ENCODE measurements around the gene SORCS1.

SORCS1 gene

DNA sequence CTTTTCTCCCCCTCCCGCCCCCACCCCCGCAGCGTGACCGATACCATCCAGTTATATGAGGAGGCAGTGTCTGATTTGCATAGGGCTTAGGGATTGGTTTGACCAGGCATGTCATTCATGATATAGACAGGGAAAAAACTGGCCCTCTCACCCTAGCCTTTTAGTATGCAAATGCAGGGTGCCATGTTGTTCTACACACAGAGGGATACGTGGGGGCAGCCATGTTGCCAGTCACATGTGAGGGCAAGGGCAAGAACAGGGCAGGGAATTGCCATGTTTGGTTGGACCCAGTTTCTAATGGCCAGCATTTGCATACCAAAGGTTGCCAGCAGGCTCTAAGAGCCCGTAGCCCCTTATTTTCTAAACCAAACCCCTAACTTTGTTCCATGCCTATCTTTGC is 552.1 kb downstream of the SORCS1 start:
- DNase-seq (ENCODE audit: low read depth in 2 of 3, low spot score in 1 of 3), result no peak

DNA sequence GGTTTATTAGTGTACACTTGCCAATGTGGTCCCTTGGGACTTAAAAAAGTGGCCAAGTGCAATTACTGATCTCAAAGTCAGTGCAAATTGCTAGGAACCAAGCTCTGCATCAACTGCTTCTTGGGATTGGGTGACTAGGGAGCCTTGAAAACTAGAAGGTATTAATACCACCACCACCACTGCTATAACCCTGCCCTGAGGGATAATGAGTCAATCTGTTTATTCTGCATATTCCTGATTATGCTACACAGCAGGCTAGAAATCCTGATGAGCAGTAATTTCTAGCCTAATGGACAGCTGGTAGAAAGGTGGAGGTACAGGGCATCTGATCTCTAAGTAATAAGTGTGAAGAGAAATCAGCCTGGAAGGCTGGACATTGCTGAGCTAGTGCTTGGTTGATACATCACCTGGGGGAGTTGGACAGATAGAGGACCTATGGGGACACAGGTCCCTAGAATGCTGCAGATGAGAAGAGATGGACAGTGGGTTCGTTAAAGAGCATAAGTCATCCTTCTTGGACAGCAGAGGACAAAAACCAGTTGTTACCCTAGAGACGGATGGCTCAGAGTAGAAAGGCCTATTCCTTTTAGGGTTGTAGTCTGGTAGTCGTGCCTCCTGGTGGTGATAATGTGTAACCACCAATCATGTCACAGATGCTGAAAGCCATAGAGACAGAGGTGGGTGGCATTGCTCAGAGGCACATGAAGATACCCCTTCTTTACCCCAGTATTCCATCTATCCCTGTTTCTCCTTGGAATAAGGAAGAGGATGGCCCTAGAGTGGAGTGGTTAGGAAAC is 554.8 kb downstream of the SORCS1 start:
- no peak for DNase-seq (ENCODE audit: low read depth in 2 of 3, low spot score in 1 of 3)

DNA sequence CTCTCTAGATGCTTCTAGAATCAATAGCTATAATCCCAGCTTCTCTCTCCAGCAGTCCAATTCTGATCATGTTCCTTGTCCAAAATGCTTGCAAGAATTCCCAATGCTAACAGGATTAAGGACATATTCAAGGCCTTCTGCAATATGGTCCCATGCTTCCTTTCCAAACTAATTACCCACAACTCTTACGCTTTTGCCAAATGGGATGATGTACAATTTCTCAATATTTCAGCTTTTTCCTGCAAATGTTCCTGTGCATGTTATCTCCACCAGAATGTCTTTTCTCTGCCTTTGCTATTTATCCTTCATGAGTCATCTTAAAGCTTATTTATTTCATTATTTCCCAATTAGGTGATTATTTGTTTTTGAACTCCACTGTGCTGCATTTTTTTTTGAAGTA is 556.4 kb downstream of the SORCS1 start:
- DNase-seq (ENCODE audit: low read depth in 2 of 3, low spot score in 1 of 3), result no peak

DNA sequence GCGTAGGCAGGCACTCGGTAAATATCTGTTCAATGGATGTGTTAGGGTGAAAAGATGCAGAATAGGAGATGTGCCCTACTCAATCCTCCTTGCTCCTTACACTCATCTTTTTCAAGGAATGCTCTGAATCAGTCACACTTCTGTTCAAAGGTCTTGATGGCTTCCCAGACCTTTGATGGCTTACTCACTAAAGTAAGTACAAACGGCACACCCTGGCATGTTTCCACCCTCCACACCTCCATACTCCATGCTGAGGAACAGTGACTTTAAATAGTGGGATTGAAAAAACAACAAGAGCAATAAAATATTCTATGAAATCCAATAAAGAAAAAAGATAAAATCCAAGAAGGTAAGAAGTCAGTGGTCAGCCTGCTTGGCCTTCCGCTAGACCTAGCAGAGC is 569.2 kb downstream of the SORCS1 start:
- DNase-seq (ENCODE audit: low read depth in 2 of 3, low spot score in 1 of 3), result no peak

DNA sequence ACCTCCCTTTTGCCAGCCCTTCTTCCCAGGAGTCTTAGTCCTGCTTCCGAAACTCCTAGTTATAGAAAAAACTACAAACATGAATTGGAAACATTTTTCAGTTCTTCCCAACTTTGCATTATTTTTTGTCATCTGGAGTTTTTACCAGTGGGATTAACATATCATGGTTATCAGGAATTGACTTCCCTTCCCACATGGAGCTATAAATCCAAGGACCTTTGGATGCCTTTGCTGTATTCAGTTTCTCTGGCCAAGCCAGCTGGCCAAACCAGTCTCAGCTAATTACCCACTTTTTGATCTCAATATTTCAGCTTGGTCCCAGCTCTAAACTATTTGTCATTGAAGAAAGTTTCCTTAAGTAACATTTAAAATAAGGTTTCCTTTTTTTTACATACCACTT is 570.6 kb downstream of the SORCS1 start:
- DNase-seq (ENCODE audit: low read depth in 2 of 3, low spot score in 1 of 3), result no peak

DNA sequence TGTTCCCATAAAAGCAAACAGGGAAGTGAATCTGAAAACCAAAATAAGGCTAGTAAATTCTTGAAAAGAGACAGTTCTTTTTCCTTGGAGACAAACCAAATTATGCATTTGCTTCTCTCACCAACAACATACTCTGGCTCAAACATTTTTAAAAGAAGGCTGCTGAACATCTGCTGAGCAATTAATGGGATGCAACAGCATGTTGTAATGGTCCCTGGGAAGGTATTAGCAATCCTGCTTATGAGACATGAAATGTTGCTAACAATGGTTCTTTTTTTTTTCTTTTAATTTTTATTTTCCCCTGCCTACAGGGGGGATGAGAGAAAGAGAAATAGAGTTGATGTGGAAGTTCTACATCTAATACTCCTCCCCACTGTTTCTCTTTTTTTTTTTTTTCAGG is 572.1 kb downstream of the SORCS1 start:
- DNase-seq (ENCODE audit: low read depth in 2 of 3, low spot score in 1 of 3), result no peak

DNA sequence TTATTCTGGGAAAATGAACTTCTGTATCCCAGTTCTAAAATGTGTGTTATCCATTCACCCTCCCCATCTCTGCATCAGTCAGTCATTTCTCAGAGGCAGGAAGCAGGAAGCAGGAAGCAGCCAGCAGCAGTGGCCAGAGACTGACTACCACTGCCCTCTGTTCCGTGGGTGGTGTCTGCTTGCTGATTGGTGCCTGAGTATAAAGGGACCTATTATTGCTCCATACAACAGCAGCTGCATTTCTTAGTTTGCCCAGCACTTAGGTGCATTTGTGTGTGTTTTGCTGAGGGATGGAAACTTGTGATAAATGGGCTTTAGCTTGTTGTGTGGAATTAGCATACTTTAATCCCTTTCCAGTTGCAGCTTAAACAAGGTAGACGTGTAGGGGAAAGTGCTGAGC is 582.2 kb downstream of the SORCS1 start:
- no peak for DNase-seq (ENCODE audit: low read depth in 2 of 3, low spot score in 1 of 3)

DNA sequence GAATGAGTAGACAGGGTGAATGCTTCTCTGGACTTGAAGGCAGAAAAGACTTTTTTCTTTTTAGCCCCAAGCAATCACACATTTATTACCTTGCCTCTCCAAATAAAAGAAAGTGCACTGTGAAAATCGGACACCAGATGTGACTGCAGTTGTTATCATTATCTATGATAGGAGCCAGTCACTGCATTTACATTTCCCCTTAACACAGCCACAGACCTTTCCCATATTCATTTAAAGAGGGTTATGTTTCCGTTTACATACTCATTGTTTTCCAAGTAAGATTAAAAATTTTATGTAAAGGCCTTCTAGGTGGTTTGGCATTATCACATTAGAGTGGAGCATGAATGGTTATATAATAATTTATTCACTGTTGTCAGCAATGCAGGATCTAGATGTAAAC is 586.8 kb downstream of the SORCS1 start:
- no peak for DNase-seq (ENCODE audit: low read depth in 2 of 3, low spot score in 1 of 3)

DNA sequence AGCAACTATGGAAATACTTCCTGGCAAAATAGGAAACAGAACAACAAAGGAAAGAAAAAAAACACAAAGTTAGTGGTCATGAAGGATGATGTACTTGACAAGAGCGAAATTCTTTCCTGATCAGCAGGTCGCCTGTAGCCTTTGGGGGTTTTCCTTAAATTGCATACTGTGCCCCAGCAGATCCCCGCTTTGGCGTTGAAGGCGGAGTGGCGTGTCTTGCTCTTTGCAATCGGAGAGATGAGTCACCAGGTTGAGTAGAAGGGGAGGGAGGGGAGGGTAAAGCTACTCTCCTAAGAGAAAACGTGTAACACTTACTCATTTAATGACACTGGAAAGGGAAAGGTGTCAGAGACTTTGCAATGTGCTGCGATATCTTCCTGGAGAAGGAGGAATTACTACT is 587.2 kb downstream of the SORCS1 start:
- no peak for DNase-seq (ENCODE audit: low read depth in 2 of 3, low spot score in 1 of 3)

DNA sequence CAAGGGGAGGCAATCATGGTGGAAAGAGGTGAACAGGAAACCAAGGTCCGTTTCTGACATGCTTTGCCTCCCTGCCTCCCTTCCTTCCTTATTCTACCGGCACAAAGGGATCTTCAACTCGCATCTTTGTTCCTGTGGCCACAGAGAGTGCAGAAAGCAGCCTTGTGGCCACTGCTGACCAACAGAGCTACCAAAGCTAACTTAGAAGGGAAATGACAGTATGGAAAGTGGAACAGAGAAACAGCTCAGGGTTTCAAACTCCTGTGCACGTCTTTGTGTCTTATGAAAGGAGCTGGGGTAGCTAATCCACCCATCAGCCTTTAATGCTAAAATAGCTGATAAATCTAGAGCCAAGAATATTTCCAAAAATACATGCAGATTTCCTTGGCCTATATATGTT is 588.0 kb downstream of the SORCS1 start:
- DNase-seq (ENCODE audit: low read depth in 2 of 3, low spot score in 1 of 3), result no peak

DNA sequence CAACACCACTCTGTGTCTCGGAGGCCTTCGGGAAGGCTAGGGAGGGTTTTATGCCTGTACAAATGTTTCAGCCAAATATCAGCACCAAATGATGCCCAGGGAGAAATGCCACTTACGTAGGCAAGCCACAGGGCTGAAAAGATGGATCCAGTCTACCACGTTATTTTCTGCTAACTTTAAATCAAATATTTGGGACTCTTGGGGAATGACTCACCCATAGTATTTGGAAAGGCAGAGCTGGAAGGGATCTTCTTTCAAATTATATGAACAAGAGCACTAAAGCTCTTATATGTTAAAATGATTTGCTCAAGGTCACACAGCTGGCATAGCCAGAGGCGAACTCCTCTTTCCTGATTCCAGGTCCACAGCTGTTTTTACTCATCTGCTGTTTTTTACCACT is 591.4 kb downstream of the SORCS1 start:
- DNase-seq (ENCODE audit: low read depth in 2 of 3, low spot score in 1 of 3), result no peak

DNA sequence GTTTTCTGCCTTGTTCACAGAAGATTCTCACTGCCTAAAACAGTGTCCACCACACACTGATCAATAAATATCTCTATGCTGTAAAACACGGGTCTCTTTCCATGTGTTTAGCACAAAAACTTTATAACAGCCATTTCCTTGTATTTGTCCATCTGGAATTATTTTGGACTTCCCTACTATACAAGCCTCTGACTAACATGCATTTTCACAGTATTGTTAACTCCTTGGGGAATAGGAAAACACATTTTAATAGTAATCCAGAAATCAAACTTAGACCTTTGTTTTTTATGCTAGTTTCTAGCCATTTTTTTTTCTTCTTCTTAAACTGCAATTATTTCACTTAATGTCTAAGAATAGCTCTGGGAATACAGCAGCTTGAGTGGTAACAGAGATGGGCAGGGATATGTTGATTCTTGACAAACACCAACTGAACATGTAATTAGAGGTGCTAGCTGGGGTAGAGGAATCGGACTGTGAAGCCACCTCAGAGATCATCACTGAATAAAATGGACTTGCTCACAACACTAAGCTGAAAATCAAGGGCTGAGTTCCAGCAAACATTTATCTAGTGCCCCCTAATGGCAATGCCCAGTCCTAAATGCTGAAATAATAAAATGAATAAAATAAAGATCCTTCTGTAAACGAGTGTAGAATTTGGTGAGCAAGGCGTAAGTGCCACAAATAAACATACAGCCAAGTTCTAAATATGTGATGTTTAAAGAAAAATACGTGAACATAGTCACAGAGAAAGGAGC is 593.1 kb downstream of the SORCS1 start:
- no peak for DNase-seq (ENCODE audit: low read depth in 2 of 3, low spot score in 1 of 3)

DNA sequence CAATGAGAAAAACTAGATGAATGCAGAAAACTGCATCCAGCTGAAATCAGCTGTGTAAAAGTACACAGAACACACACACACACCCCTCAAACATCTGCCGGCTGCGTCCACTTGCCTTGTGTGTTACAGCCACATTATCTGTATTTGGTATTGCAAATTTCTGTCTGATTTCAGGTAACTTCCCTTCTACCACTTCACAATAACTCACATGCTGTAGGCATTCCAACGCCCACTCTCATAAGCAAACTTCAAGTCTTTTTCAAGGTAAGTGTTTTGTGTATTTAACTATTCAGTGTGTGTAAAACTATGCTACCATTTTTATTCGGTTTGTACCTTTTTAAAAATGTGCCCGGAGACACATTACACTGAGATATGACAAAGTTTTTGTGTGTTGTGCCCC is 594.2 kb downstream of the SORCS1 start:
- DNase-seq (ENCODE audit: low read depth in 2 of 3, low spot score in 1 of 3), result no peak

DNA sequence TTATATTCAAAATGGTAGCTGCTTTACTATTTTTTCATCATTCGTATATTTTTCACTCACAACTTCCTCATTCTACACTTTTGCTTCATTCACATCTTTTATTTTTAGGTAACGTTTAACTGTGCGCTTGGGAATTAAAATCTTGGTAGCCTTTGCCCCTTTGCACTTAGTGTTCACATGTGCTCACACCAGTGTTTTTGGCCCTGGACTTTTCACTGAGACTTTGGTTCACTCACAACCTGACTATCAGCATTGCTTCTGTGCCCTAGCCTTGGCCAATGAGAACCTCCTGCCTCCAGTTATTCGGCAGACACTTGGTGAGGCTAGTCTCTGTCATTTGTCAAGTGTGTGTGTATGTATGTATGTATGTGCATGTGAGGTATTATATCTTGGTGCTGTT is 596.9 kb downstream of the SORCS1 start:
- no peak for DNase-seq (ENCODE audit: low read depth in 2 of 3, low spot score in 1 of 3)

DNA sequence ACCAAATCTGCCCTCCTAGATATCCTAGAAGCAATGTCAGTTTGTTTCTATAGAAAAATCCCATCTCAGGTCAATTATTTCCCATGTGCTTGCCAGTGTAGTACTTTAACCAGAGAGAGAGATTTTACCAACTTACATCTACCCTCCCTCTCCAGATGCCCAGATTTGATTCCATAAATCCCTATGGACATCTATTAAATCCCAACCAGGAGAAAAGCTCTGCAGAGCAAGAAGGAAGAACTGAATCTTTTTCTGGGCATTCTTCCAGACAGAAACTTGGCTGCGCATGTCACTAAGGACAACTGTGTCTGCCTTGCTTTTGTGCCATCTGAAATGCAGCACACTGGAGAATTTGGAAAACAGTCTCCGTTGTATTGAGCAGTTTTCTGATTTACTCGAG is 597.6 kb downstream of the SORCS1 start:
- DNase-seq (ENCODE audit: low read depth in 2 of 3, low spot score in 1 of 3), result no peak

DNA sequence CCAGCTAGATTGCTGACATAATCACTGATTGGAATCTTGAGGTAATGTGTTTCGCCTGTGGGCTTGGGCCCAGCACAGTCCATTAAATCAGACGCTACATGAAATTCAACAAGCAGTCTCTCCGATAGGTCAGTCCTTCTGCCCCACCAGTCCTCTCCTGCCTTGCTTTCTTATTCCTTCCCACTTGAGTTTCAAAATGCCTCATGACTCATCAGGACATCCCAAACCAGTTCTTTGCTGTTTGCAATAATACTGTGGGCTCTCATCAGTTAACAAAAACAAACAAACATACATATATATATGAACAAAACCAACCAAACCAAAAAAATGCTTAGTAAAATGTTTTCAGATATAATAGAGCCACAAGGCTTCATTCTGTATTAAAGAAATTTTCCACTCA is 599.0 kb downstream of the SORCS1 start:
- no peak for DNase-seq (ENCODE audit: low read depth in 2 of 3, low spot score in 1 of 3)

DNA sequence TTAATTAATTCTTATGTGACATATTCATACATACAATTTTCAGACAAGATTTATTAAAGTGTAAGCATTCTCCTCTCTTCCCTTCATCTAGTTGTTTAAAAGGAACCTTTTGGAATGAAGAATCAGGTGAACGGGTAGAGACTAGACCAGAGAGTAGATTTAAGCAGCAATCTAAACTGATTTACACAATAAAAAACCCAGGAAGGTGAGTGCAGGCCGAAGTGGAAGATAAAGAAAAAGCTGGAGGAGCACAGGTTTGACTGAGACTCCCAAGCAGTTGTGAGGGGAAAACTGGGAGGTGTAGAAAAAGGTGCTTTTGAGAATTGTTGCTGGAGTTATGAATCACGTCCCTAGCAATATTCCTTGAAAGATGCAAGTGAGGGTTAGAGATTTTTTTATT is 601.1 kb downstream of the SORCS1 start:
- DNase-seq (ENCODE audit: low read depth in 2 of 3, low spot score in 1 of 3), result no peak

DNA sequence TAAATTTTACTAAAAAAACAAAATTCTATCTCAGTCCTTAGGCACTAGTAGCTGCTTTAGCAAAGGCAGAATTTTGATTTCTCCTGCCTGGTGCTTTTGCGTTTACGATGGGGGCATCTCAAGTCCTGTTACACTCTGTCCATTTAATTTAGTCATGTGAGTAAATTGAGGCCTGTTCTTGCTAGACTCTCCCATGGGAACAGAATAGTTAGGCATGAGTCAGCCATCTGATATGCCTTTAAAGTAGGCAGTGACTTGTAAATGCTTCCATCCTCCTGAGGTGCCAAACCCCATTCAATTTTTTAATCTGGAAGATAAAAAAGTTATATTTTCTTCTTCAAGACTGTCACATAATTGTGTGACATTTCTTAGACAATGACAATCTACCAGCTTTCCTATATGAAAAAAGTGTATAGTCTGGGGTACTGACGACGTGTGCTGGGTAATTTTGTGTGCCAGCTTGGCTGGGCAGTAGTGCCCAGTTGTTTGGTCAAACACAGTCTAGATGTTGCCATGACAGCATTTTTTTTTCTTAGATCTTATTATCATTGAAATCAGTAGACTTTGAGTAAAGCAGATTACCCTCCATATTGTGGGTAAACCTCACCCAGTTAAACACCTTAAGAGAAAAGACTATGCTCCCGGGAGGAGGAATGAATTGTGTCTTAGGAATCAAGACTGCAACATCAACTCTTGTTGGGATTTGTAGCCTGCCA is 603.4 kb downstream of the SORCS1 start:
- no peak for DNase-seq (ENCODE audit: low read depth in 2 of 3, low spot score in 1 of 3)

DNA sequence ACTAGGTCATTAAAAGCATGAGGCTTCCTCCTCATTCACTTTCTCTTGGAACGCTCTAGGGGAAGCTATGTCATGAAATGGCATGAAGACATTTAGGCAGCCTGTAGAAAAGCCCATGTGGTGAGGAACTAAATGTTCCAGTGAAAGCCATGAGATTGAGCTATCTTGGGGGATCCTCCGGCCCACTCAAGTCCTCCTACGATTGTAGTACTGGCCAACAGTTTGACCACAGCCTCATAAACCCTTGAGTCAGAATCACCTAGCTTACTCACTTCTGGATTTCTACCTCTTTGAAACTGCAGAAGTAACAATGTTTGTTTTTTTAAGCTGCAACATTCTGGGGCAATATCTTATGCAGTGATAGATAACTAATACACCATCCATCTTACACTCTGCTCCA is 605.1 kb downstream of the SORCS1 start:
- no peak for DNase-seq (ENCODE audit: low read depth in 2 of 3, low spot score in 1 of 3)

DNA sequence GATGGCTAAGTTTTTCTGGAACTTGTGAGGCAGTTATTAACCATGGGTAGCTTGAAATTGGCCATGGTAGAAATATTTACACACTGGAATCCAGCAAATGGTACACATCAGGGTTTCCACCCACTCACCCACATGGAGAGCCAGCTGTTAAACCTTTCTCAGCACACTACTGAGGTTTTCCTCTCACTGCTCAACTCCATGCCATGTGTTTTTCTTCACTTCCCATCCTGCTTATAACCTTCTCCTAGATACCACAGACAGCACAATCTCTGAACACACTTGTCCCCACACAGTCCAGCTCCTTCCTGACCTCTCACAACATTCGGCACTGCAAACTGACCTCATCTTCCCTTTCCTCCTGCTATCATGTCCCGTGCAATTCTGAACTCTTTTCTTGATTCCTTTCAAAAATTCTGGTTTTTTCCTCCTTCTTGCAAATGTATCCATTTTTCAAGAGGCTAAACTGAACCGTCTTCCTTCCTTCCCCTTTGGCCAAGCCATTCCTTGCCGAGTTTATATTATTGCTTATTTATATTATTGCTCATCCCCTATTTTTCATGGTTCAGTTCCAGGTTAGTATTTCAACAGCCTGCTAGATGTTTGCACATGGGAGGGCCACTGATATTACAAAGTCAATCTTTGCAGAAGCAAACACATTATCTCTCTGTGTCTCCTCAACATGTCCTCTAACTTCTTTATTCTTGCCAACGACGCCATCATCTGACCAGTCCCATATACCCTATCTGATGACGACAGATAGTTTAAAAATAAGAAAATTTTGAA is 606.4 kb downstream of the SORCS1 start:
- DNase-seq (ENCODE audit: low read depth in 2 of 3, low spot score in 1 of 3), result no peak

DNA sequence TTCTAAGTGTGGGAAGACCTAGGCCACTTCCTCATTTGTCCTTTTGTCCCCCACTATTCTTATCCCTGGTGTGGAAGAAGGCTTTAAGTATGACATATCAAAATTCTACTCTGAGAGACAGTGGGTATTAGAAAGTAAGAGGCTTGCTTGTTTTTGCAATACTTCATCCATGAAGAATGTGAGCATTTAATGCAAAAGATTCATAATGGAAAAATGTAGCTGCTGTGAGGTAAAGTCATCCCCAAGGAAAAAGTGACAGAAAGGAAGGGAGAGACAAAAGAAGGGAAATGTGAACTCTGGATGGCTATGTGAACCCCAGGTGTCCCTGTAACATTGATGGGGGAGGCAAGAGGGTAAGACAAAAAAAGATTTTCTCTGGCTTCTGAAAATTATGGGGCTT is 607.5 kb downstream of the SORCS1 start:
- no peak for DNase-seq (ENCODE audit: low read depth in 2 of 3, low spot score in 1 of 3)

All from stimulated activated CD4-positive, alpha-beta T cell treated with anti-CD3 and anti-CD28 coated beads, Interleukin-12 subunit alpha, Interleukin-12 subunit beta, amount 100 ng/mL, for 48 hours (primary cell).